GM21717 (cell line): ENCODE results near the gene TMEM101.
"Not testable (repeated sequence)": the region's sequence is repeated elsewhere in the genome, so short reads cannot be mapped to it uniquely, and the experiment has no call there.

ENCODE experiments used
- ATAC-seq: cut with Tn5 transposase; IDR thresholded peaks from one replicate; pipeline ENCODE4 v1.9.1; 2021; ENCODE audit warnings: mild to moderate bottlenecking, moderate library complexity; ENCODE audit not compliant: unreplicated experiment

Gene TMEM101

DNA sequence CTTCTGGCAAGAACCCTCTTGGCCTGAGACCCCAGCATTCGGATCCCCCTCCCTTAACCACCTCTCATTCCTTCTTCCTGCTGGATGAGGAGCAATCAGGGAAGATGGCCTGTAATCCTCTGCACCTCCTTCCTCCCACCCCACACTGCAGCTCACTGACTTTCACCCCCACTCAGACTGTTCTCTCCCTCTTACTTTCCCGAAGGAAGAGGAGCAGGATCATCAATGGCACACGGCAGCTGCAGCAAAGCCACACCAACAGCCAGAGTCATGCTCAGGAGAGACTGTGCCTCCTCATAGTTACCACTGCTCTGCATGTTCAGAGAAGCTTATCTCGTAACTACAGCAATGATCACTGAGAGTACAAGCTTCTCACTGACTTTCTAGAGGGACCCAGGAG, 10.1 kb upstream of the TMEM101 start:
- no peak for ATAC-seq

DNA sequence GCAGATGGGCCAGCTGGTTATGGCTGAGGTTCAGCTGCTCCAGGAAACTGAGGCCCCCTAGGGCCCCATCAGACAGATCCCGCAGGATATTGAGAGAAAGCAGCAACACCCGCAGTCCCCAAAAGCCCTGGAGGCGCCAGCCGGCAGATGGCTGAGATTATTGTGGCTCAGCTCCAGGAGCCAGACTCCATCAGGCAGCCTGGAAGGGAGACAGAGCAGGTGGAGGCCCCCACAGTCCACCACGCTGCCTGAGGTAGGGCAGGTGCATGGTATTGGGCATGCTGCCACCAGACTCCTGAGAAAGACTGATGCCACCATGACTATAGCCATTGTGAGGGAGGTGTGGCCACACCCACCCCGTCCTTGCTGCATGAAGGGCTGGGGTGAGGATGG, 9.5 kb upstream of the TMEM101 start:
- ATAC-seq, result no peak

DNA sequence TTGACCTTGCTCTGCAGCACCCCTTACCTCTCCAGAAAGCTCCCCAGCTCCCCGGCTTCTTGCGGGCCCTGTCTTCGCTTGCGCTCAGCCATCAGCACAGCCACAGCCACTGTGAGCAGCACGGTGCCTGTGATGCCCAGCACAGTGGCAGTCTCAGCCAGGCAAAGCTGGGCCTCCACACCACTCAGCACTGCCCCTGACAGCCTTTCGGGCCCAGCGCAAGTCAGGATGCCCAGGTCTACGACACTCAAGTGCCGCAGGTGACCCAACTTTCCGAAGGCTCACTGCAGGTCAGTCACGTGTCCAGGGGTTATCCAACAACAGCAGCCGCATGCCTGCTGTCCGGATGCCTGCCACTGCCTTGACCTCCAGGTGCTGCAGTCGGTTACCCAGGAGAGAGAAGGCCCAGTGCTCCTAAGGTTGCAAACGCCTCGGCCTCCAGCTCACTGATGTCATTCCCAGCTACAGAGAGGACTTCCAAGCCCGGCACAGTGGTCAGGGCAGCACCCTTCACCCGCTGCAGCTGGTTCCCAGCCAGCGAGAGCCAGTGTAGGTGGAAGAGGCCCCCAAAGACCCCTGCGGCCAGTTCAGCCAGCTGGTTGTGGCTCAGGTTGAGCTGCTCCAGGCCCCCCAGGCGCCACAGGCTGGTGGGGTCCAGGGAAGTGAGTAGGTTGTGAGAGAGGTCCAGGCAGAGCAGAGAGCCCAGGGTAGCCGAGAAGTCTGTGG, 8.9 kb upstream of the TMEM101 start:
- no peak for ATAC-seq

DNA sequence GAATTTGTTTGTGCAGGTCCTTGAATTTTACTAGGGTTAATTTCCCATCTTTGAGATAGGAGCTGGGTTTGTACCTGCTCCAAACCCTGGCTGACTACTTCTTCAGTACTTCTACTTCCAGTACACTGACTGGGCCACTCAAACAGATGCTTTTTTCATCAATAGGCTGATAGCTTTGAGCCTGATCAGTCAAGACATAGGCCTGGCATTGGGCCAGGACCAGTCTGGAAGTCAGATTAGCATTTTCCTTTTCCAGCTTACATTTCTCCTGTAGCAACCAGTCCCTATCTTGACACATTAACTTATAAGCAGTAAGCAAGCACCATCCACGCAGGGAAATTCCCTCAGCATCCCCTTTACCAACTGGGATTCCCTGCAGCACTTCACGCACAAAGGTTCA, 7.5 kb upstream of the TMEM101 start:
- no peak for ATAC-seq

DNA sequence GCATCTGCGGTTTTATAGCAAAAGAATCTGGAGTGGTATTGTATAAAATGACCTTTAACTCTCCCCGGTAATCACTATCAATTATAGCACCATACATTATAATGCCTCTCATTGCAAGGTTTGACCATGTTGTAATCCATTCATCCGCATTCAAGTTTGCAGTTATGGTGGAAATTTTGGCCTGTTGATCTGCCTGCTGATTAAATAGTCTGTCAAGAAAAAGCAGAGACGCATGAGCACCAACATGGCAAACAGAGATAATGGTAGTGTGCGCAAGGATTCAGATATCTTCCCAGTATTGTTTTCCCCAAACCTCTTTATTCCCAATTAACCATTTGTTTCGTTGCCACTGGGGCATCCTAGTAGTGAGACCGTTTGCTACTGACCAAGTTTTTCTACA, 6.5 kb upstream of the TMEM101 start:
- ATAC-seq, result not testable (repeated sequence)

DNA sequence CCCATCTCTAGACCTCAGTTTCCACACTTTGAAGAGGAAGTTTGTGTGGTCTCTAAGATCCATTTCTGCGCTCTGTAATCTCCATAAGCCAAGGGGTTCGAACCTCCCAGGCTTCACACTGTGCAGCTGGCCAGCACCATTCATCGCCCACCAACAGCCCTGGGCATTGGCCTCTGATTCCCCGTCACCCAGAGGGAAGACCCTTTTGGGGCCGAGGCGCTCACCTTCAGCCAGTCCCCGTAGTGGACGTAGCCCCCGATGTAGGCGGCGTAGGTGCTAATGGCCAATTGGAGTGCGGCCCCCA, 678 bp downstream of the TMEM101 start:
- ATAC-seq, result no peak

DNA sequence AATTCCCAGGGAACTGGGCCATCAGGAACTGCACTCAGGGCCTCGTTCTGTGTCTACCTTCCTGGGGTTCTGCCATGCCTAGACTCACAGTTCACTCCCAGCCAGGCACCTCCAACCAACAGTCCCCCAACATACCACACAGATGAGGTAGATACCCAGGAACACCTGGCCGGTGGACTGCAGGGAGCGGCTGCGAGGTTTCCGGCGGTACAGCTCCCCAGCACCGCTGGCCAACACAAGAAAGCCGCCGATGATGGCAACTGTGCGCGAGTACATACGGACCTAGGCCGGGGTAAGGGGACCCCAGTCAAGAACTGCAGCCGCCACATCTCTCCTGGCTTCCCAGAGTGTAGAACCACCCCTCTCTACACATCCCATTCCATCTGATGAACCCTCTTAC, 1.9 kb downstream of the TMEM101 start:
- no peak for ATAC-seq

DNA sequence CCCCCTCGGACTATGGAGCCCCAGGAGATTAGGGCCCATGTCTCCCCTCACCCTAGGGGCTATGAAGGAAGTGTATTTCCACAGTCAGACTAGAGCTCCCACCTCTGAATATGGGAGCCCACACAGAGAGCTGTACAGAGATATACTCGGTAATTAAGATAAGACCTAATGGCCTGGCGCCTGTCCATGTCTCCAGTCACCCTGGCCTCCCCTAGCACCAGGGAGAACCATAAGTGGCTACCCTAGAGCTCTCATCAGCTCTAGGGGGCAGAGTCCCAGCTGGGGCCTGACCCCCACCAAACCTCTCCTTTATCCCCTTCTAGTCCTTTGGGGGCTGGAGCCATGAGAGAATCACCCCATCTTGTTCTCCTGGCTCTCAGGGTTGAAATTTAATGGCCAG, 2.4 kb downstream of the TMEM101 start:
- ATAC-seq, result no peak

DNA sequence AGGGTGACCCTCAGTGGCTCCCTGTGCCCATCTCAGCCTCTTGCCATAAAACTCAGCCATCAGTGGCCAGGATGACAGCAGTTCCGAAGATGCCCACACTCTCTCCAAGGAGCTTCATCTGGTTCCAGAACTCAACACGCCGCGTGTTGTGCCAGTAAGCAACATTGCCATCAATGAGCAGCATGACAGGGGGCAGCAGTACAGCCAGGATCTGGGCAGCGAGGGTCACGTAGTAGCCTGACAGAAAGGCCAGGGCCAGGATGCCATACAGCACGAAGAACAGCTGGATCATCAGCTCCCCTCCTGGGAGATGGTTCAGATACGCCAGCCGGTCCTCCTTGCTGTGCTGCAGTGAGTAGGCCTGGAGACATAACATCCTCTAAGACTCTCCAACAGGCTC, 2.9 kb downstream of the TMEM101 start:
- ATAC-seq, result no peak

DNA sequence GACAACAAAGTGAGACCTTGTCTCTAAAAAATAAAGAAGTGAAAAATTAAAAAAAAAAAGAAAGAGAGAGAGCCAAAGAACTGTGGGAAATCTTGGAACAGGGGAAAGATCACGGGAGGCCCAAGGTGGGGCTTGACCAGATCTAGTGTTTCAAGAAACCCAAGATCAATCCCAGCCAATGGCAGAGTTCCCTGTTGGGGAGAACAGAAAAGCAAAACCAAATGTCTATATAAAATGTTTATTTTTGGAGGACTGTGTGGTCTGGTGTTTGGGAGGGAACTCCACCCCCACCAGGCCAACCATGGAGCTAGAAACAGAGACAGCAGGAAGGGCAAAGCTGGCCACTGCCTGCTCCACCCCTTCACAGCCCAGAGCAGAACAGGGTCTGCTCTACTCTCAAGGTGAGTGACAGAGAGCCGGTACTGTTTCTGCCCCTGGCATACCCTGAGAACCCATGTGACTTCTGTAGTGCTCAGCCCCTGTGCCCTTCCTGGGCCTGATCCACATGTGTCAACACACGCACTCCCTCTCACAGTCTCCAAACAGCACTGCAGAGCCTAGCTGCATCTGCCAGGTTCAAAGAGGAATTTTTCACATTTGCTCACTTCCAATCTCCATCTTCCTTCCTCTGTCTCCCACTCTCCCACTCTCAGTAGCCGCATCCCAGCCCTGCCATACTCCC, 3.7 kb downstream of the TMEM101 start:
- ATAC-seq, result no peak

DNA sequence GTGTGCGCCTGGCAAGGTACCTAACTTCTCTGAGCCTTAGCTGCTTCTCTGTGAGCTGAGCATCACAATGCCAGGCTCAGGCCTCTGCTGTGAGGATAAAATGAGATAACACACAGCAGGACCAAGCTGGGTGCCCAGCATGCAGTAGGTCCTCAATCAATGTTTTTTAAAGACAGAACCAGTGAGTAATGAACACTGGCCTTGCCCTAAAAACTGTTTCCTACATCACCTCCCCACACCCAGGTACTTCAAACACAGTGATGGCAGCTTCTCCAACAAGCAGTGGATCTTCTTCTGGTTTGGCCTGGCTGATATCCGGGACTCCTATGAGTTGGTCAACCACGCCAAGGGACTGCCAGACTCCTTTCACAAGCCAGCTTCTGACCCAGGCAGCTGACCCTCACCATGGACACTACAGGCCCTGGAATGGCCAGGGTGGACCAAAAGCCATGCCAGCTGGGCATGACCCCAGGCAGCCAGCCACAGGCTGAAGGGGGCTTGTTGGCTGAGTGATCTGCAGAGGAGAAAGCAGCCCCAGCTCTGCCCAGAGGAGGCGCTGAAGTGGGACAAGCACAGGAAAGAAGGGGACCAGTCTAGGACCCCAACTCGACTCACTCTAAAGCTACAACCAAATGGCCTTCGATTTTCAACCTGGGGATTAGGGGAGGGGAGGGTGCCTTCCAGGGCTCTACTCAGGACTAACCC, 6.4 kb downstream of the TMEM101 start:
- ATAC-seq, result no peak

DNA sequence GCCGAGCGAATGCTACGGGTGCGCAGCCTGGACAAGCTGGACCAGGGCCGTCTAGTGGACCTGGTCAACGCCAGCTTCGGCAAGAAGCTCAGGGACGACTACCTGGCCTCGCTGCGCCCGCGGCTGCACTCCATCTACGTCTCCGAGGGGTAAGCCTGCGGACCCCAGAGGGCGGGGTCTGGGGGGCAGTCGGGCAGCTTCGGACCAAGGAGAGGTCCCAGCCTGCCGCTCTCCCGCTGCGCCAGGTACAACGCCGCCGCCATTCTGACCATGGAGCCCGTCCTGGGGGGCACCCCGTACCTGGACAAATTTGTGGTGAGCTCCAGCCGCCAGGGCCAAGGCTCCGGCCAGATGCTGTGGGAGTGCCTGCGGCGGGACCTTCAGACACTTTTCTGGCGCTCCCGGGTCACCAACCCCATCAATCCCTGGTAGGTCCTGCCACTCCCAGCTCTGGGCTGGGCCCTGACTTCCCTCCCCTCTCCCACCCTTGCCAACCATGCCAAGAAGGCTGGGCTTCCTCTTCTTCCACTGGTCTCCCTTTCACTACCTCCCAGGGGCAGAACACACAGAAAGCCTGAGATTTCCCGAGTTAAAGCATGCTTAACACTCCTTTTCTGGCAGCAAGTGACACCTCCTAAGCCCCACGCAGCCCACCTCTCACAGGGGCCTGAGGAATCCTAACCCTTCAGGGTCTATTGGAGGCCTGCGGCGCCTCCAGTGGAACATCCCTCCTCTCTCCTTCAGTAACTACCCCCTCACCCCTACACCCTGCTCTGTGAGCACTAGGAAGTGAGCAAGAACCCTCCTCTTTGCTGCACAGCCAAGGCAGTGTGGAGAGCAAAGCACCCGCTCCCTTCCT, 7.2 kb downstream of the TMEM101 start:
- no peak for ATAC-seq

DNA sequence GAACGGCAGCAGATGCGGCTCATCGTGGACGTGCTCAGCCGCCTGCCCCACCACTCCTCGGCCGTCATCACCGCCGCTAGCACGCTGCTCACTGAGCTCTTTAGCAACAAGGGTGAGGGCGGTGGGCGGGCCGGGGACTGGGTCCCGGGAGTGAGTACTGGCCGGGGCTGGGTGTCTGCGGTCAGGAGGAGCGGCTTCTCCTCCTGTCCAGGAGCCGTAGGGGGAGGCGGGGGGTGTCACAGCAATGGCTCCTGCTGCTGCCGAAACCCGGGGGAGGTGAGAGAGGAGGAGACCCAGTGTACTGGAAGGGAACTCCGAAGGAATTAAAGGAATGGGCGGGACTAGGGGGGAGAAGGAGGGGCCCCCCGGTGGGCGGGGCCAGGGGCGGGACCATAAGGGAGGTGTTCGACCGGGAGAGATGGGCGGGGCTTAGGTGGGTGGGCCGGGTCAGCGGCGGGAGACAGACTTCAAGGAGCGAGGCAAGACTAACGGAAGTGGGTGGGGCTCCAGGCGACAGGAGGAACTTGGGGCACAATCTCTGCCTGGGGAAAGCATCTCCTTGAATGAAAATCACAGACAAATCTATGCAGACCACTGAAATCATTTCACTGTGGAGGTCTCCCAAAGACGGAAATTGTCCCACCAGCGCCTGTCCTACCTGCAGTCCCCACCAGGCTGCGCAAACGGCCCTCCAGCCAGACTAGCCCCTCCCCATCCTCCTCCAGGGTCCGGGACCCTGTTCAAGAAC, 8.0 kb downstream of the TMEM101 start:
- ATAC-seq, result peak; percentile 58

DNA sequence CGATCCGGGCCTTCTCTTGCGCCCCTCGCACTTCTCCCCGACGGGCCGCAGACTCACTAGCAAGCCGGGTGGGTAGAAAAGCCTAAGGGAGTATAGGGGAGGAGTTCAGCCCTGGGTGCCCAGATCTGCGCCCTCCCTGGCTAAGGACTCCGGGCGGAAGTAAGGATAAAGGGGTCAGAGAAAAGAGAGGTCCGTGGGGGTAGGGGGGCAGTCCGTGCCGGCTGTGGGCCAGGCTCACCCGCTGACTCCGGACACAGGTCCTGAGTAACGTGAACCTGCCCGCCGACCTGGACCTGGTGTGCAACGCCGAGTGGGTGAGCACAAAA, 8.5 kb downstream of the TMEM101 start:
- ATAC-seq, result no peak

DNA sequence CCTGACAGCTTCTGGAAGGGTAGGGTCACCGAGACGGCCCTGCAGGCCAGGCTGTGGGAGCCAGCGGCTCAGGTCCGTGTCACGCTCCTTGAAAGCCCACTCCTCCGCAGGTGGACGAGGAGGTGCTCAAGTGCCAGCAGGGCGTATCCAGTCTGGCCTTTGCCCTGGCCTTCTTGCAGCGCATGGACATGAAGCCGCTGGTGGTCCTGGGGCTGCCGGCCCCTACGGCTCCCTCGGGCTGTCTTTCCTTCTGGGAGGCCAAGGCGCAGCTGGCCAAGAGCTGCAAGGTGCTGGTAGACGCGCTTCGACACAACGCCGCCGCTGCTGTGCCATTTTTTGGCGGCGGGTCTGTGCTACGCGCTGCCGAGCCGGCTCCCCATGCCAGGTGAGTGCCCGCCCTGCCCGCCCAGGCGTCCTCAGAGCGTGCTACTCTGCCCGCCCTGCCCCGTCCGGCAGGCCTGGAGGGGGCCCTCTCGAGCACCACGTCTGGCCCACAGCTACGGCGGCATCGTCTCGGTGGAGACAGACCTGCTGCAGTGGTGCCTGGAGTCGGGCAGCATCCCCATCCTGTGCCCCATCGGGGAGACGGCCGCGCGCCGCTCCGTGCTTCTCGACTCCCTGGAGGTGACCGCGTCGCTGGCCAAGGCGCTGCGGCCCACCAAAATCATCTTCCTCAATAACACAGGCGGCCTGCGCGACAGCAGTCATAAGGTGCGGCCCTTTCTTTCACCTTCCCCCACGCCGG, 9.1 kb downstream of the TMEM101 start:
- no peak for ATAC-seq

DNA sequence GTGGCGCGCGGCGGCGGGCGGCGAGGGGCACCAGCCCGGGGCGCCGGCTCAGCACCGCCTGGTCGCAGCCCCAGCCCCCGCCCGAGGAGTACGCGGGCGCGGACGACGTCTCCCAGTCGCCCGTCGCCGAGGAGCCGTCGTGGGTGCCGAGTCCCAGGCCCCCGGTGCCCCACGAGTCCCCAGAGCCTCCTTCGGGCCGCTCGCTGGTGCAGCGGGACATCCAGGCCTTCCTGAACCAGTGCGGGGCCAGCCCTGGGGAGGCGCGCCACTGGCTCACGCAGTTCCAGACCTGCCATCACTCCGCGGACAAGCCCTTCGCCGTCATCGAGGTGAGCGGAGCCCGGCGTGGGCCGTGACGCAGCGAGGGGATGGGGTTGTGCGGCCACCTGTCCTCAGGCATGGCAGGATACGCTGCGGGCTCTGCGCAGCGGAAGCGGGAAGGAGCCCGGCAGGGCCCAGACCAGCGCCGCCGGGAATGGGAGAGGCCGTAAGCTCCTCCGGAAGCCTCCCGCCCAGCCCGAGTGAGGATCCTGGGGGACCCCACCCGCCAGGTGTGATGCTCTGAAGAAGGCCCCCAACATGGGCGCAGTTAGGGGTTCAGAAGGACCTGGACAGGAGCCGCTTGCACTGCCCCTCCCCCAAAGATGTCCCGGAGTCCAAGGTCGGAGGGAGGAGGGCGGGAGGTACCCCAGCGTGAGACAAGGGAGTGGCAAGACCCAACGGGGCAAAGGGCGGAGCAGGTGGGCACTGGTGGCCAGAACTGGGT, 9.8 kb downstream of the TMEM101 start:
- ATAC-seq, result no peak

DNA sequence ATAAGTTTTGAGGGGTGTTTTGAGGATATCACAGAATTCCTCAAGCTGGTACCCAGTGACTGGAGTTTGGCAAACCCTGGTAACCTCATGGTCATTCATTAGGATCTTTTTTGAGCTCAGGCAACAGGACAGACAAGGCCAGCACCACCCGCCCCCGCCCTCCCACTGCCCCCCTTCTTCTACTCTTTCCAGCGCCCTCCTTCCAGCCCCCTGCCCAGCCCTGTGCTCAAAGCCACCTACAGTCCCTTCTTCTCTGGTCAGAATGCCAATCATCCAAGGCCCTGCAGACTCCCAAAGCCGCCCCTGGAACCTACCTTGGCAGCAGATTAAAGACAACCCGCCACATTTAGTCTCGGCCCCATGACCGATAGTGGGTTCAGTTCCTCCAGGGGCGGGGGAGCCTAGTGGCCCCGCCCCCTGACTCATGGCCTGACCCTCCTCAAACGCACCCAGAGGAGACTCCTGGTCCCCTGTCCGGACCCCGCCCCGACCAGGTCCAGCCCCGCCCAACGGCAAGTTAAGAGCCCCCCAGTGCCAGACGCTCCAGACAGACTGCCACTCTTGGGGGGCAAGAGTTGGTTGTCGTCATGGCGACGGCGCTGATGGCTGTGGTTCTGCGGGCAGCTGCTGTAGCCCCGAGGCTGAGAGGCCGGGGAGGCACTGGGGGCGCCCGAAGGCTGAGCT, 10.5 kb downstream of the TMEM101 start, which contains the start of gene NAGS:
NAGS (plus strand) TSS at position 546 of the 684 bp plus-strand sequence; CDS start at position 588, 42 bp downstream.
- no peak for ATAC-seq

DNA sequence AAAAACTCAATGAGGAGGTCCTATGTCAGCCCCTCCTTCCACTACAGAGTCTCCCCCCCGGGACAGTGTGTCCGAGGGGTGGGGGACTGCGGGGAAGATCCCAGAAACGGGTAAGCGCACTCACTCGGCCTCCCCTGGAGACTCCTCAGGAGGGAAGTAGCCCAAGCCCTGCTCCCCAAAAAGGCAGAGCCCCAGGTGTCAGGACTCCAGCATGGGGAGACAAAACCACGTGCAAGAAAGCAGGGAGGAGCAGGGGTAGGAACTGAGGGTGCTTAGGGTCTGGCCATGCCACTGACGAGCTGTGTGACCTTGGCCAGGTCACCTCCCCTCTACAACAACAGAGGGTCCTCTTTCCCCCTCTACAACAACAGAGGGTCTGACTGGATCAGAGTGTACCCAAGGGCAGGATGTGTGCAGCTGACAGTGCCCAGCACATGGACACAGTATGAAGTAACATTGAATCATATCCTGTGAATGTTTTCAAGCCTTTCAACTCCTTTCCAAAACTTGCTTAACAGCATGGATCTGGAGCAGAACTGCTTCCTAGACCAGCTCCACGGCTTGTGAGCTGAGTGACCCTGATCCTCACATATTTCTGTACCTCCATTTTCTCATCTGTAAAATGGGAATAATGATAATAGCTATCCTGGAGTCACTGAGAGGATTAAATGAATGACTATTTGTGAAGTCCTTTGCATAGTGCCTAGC, 12.5 kb downstream of the TMEM101 start:
- no peak for ATAC-seq
